Esophagus squamous epithelium (tissue), 4 donors: ENCODE measurements around the gene EIF2B2.

ENCODE experiments used
- POLR2A ChIP-seq, 4 donors: fragments of 450-650 bp; IDR thresholded peaks; one replicate each; pipeline ENCODE4 v1.6.1; 2017; ENCODE audit warnings: antibody characterized with exemption in 4 of 4, mild to moderate bottlenecking in 4 of 4, moderate library complexity in 3 of 4
- TF ChIP-seq, protein P1 (sequence below), 6 experiments: fragments of 450-650 bp in 4 of 6; fragments of 200-600 bp in 2 of 6; sonication (generic) in 2 of 6; IDR thresholded peaks; one replicate each; pipeline ENCODE4 v1.5.1; 2016 to 2019; ENCODE audit warnings: antibody characterized with exemption in 6 of 6, mild to moderate bottlenecking in 4 of 6, moderate library complexity in 4 of 6

GRCh38 chr14:74981462-74981782 is 21.3 kb upstream of the EIF2B2 start:
- TF ChIP-seq, protein P1, sequence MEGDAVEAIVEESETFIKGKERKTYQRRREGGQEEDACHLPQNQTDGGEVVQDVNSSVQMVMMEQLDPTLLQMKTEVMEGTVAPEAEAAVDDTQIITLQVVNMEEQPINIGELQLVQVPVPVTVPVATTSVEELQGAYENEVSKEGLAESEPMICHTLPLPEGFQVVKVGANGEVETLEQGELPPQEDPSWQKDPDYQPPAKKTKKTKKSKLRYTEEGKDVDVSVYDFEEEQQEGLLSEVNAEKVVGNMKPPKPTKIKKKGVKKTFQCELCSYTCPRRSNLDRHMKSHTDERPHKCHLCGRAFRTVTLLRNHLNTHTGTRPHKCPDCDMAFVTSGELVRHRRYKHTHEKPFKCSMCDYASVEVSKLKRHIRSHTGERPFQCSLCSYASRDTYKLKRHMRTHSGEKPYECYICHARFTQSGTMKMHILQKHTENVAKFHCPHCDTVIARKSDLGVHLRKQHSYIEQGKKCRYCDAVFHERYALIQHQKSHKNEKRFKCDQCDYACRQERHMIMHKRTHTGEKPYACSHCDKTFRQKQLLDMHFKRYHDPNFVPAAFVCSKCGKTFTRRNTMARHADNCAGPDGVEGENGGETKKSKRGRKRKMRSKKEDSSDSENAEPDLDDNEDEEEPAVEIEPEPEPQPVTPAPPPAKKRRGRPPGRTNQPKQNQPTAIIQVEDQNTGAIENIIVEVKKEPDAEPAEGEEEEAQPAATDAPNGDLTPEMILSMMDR (IDR thresholded peaks at IDR 0.05), result no peak
- no peak for TF ChIP-seq POLR2A (IDR thresholded peaks at IDR 0.05)
